Measurements from ENCODE around the gene KLHL24.
"Not testable (repeated sequence)": the region's sequence is repeated elsewhere in the genome, so short reads cannot be mapped to it uniquely, and the experiment has no call there.

KLHL24 gene

DNA sequence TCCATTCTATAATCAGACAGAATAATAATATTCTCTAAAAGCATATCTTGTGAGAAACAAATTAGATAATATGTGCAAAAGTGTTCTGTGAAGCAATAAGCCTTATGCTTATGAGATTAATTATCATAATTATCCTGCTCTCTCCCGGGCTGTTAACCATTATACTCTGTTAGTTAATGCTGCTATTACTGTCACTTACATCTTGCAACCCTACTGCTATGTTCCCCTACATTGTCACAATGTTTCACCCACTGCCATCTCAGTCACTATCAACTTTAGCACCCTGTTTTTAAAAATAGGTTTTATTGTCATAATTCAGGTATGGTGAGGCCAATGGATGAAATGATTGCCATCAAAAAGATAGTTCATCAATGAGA lies 15.2 kb upstream of the KLHL24 start:
- ChIA-PET CTCF (interaction anchor here (1.4 kb wide), 1 partner anchor 9 kb away, joined by 4 read pairs; no protein-coding TSS in a partner anchor), POLR2A (no interaction called here)
- Histone ChIP-seq H3K27ac (ENCODE audit: insufficient read depth in 1 of 2, low read depth in 1 of 2, low read length in 2 of 2, poor library complexity in 1 of 2, severe bottlenecking in 2 of 2) (no peak overlapping the region), H3K27me3 (replicated peaks in 2 of 5; ENCODE audit: control insufficient read depth in 4 of 5, insufficient read depth in 5 of 5, low read length in 4 of 5) (no peaks in the 10 kb centered on the region), H3K4me1 (ENCODE audit: control extremely low read depth in 1 of 4, control insufficient read depth in 4 of 4, insufficient read depth in 4 of 4, low read length in 3 of 4) (no peaks in the 10 kb centered on the region), H3K4me3 (ENCODE audit: control insufficient read depth in 1 of 7, extremely low read depth in 1 of 7, insufficient read depth in 4 of 7, low read depth in 2 of 7, low read length in 6 of 7) (no peak overlapping the region), H3K9me3 (ENCODE audit: control extremely low read depth in 1 of 5, control insufficient read depth in 4 of 5, insufficient read depth in 2 of 5, low read depth in 1 of 5, low read length in 4 of 5) (peaks cover 0 to 4% (median 0%) of the 10 kb centered on the region in 5 experiments), H3K36me3 (ENCODE audit: control insufficient read depth in 4 of 4, insufficient read depth in 4 of 4, low read length in 3 of 4) (no peaks in the 10 kb centered on the region)
- 100% methylated on average over 1 of the region's 1 CpG for WGBS (ENCODE audit: insufficient coverage)
- no peak for DNase-seq

GRCh38 chr3:183622473-183622872 lies 12.9 kb upstream of the KLHL24 start:
- H3K27me3 ChIP-seq (replicated peaks in 2 of 5; ENCODE audit: control insufficient read depth in 4 of 5, insufficient read depth in 5 of 5, low read length in 4 of 5); DNase-seq; H3K27ac ChIP-seq (ENCODE audit: insufficient read depth in 1 of 2, low read depth in 1 of 2, low read length in 2 of 2, poor library complexity in 1 of 2, severe bottlenecking in 2 of 2); H3K36me3 ChIP-seq (ENCODE audit: control insufficient read depth in 4 of 4, insufficient read depth in 4 of 4, low read length in 3 of 4); H3K4me3 ChIP-seq (ENCODE audit: control insufficient read depth in 1 of 7, extremely low read depth in 1 of 7, insufficient read depth in 4 of 7, low read depth in 2 of 7, low read length in 6 of 7); POLR2A ChIA-PET; H3K4me1 ChIP-seq (ENCODE audit: control extremely low read depth in 1 of 4, control insufficient read depth in 4 of 4, insufficient read depth in 4 of 4, low read length in 3 of 4); H3K9me3 ChIP-seq (ENCODE audit: control extremely low read depth in 1 of 5, control insufficient read depth in 4 of 5, insufficient read depth in 2 of 5, low read depth in 1 of 5, low read length in 4 of 5): not testable (repeated sequence)
- CTCF ChIA-PET = interaction anchor here (1.8 kb wide), 1 partner anchor 12 kb away, joined by 6 read pairs; the partner anchor contains the start of gene KLHL24
- WGBS (ENCODE audit: insufficient coverage) = 100% methylated on average over 2 of the region's 2 CpGs

GRCh38 chr3:183626877-183627594 lies 8.4 kb upstream of the KLHL24 start:
- no peaks in the 10 kb centered on the region for H3K4me1 ChIP-seq (ENCODE audit: control extremely low read depth in 1 of 4, control insufficient read depth in 4 of 4, insufficient read depth in 4 of 4, low read length in 3 of 4)
- DNase-seq = no peak
- no peak overlapping the region for H3K27ac ChIP-seq (ENCODE audit: insufficient read depth in 1 of 2, low read depth in 1 of 2, low read length in 2 of 2, poor library complexity in 1 of 2, severe bottlenecking in 2 of 2)
- no peaks in the 10 kb centered on the region for H3K27me3 ChIP-seq (replicated peaks in 2 of 5; ENCODE audit: control insufficient read depth in 4 of 5, insufficient read depth in 5 of 5, low read length in 4 of 5)
- ChIA-PET POLR2A (no interaction called here), CTCF (interaction anchor here (1.3 kb wide), 1 partner anchor 46 kb away, joined by 3 read pairs; no protein-coding TSS in a partner anchor)
- 100% methylated on average over 4 of the region's 8 CpGs for WGBS (ENCODE audit: insufficient coverage)
- no peak overlapping the region for H3K4me3 ChIP-seq (ENCODE audit: control insufficient read depth in 1 of 7, extremely low read depth in 1 of 7, insufficient read depth in 4 of 7, low read depth in 2 of 7, low read length in 6 of 7)
- no peaks in the 10 kb centered on the region for H3K9me3 ChIP-seq (ENCODE audit: control extremely low read depth in 1 of 5, control insufficient read depth in 4 of 5, insufficient read depth in 2 of 5, low read depth in 1 of 5, low read length in 4 of 5)
- no peaks in the 10 kb centered on the region for H3K36me3 ChIP-seq (ENCODE audit: control insufficient read depth in 4 of 4, insufficient read depth in 4 of 4, low read length in 3 of 4)

GRCh38 chr3:183629546-183630301 lies 5.7 kb upstream of the KLHL24 start:
- Histone ChIP-seq H3K4me1 (ENCODE audit: control extremely low read depth in 1 of 4, control insufficient read depth in 4 of 4, insufficient read depth in 4 of 4, low read length in 3 of 4) (peaks cover 0 to under 1% (median 0%) of the 10 kb centered on the region in 4 experiments), H3K36me3 (ENCODE audit: control insufficient read depth in 4 of 4, insufficient read depth in 4 of 4, low read length in 3 of 4) (no peaks in the 10 kb centered on the region), H3K27ac (ENCODE audit: insufficient read depth in 1 of 2, low read depth in 1 of 2, low read length in 2 of 2, poor library complexity in 1 of 2, severe bottlenecking in 2 of 2) (no peak overlapping the region), H3K9me3 (ENCODE audit: control extremely low read depth in 1 of 5, control insufficient read depth in 4 of 5, insufficient read depth in 2 of 5, low read depth in 1 of 5, low read length in 4 of 5) (no peaks in the 10 kb centered on the region), H3K27me3 (replicated peaks in 2 of 5; ENCODE audit: control insufficient read depth in 4 of 5, insufficient read depth in 5 of 5, low read length in 4 of 5) (no peaks in the 10 kb centered on the region), H3K4me3 (ENCODE audit: control insufficient read depth in 1 of 7, extremely low read depth in 1 of 7, insufficient read depth in 4 of 7, low read depth in 2 of 7, low read length in 6 of 7) (no peak overlapping the region)
- CTCF ChIA-PET = interaction anchor here (1.1 kb wide), 1 partner anchor 10 kb away, joined by 4 read pairs; no protein-coding TSS in a partner anchor
- POLR2A ChIA-PET = no interaction called here
- WGBS (ENCODE audit: insufficient coverage) = 100% methylated on average over 2 of the region's 3 CpGs
- DNase-seq = no peak

DNA sequence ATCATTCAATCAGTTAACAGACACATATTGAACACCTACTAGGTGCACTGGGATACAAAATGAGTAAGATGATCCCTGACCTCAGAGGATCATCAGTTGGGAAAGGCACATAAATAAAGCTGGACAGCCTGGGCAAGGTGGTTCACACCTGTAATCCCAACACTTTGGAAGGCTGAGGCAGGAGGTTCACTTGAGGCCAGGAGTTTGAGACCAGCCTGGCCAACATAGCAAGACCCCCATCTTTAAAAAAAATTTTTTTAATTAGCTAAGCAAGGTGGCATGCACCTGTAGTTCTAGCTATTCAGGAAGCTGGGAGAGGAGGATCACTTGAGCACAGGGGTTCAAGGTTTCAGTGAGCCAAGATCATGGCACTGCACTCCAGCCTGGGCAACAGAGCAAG lies 3.7 kb upstream of the KLHL24 start:
- H3K36me3 ChIP-seq (ENCODE audit: control insufficient read depth in 4 of 4, insufficient read depth in 4 of 4, low read length in 3 of 4) = no peaks in the 10 kb centered on the region
- H3K9me3 ChIP-seq (ENCODE audit: control extremely low read depth in 1 of 5, control insufficient read depth in 4 of 5, insufficient read depth in 2 of 5, low read depth in 1 of 5, low read length in 4 of 5) = no peaks in the 10 kb centered on the region
- ChIA-PET CTCF (no interaction called here), POLR2A (no interaction called here)
- no peak overlapping the region for H3K4me3 ChIP-seq (ENCODE audit: control insufficient read depth in 1 of 7, extremely low read depth in 1 of 7, insufficient read depth in 4 of 7, low read depth in 2 of 7, low read length in 6 of 7)
- H3K27ac ChIP-seq (ENCODE audit: insufficient read depth in 1 of 2, low read depth in 1 of 2, low read length in 2 of 2, poor library complexity in 1 of 2, severe bottlenecking in 2 of 2) = no peak overlapping the region
- no peak for DNase-seq
- H3K27me3 ChIP-seq (replicated peaks in 2 of 5; ENCODE audit: control insufficient read depth in 4 of 5, insufficient read depth in 5 of 5, low read length in 4 of 5) = no peaks in the 10 kb centered on the region
- peaks cover 0 to 7% (median 2%) of the 10 kb centered on the region in 4 experiments for H3K4me1 ChIP-seq (ENCODE audit: control extremely low read depth in 1 of 4, control insufficient read depth in 4 of 4, insufficient read depth in 4 of 4, low read length in 3 of 4)

DNA sequence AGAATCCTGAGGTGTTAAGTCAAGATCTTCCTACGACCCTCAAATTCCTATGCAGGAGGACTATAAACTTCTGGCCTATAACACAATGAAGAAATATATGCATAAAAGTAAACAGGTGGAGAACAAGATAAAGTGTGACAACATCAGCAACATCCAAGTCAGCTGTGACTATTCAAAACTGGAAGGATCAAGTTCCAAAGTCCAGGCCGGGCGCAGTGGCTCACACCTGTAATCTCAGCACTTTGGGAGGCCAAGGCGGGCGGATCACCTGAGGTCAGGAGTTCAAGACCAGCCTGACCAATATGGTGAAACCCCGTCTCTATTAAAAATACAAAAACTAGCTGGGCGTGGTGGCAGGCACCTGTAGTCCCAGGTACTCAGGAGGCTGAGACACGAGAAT lies 2.7 kb upstream of the KLHL24 start:
- H3K36me3 ChIP-seq (ENCODE audit: control insufficient read depth in 4 of 4, insufficient read depth in 4 of 4, low read length in 3 of 4); H3K27ac ChIP-seq (ENCODE audit: insufficient read depth in 1 of 2, low read depth in 1 of 2, low read length in 2 of 2, poor library complexity in 1 of 2, severe bottlenecking in 2 of 2); DNase-seq; POLR2A ChIA-PET; H3K4me3 ChIP-seq (ENCODE audit: control insufficient read depth in 1 of 7, extremely low read depth in 1 of 7, insufficient read depth in 4 of 7, low read depth in 2 of 7, low read length in 6 of 7); H3K9me3 ChIP-seq (ENCODE audit: control extremely low read depth in 1 of 5, control insufficient read depth in 4 of 5, insufficient read depth in 2 of 5, low read depth in 1 of 5, low read length in 4 of 5); H3K27me3 ChIP-seq (replicated peaks in 2 of 5; ENCODE audit: control insufficient read depth in 4 of 5, insufficient read depth in 5 of 5, low read length in 4 of 5): not testable (repeated sequence)
- WGBS (ENCODE audit: insufficient coverage) = 100% methylated on average over 4 of the region's 8 CpGs
- peaks cover 6 to 17% (median 12%) of the 10 kb centered on the region in 4 experiments for H3K4me1 ChIP-seq (ENCODE audit: control extremely low read depth in 1 of 4, control insufficient read depth in 4 of 4, insufficient read depth in 4 of 4, low read length in 3 of 4)
- CTCF ChIA-PET = interaction anchor here (2.4 kb wide), 1 partner anchor 41 kb away, joined by 7 read pairs; no protein-coding TSS in a partner anchor

DNA sequence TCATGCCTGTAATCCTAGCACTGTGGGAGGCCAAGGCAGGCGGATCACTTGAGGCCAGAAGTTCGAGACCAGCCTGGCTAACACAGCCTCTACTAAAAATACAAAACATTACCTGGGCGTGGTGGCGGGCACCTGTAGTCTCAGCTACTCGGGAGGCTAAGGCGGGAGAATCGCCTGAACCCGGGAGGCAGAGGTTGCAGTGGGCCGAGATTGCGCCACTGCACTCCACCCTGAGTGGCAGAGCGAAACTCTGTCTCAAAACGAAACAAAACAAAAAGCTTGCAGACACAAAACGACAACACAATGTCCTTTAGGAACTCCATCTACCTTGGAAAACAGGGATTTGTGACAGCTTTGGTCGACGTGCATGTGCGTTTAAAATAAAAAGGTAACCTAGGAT lies 716 bp upstream of the KLHL24 start:
- Histone ChIP-seq H3K4me3 (ENCODE audit: control insufficient read depth in 1 of 7, extremely low read depth in 1 of 7, insufficient read depth in 4 of 7, low read depth in 2 of 7, low read length in 6 of 7) (peak overlapping the region in 6 of 7 experiments; percentile 76 to 96 (median 93)), H3K36me3 (ENCODE audit: control insufficient read depth in 4 of 4, insufficient read depth in 4 of 4, low read length in 3 of 4) (no peaks in the 10 kb centered on the region), H3K9me3 (ENCODE audit: control extremely low read depth in 1 of 5, control insufficient read depth in 4 of 5, insufficient read depth in 2 of 5, low read depth in 1 of 5, low read length in 4 of 5) (no peaks in the 10 kb centered on the region), H3K4me1 (ENCODE audit: control extremely low read depth in 1 of 4, control insufficient read depth in 4 of 4, insufficient read depth in 4 of 4, low read length in 3 of 4) (peaks cover 15 to 23% (median 20%) of the 10 kb centered on the region in 4 experiments), H3K27ac (ENCODE audit: insufficient read depth in 1 of 2, low read depth in 1 of 2, low read length in 2 of 2, poor library complexity in 1 of 2, severe bottlenecking in 2 of 2) (peak overlapping the region in 1 of 2 experiments; percentile 93), H3K27me3 (replicated peaks in 2 of 5; ENCODE audit: control insufficient read depth in 4 of 5, insufficient read depth in 5 of 5, low read length in 4 of 5) (no peaks in the 10 kb centered on the region)
- CTCF ChIA-PET = interaction anchor here (0.7 to 2.4 kb wide), 7 partner anchors 9 to 96 kb away, joined by 3 to 7 read pairs (median 3); no protein-coding TSS in a partner anchor
- no peak for DNase-seq
- POLR2A ChIA-PET = interaction anchor here (0.7 to 2.5 kb wide), 5 partner anchors 22 to 170 kb away, joined by 3 to 10 read pairs (median 4); partner anchors contain the start of gene KLHL6
- WGBS (ENCODE audit: insufficient coverage) = 76% methylated on average over 12 of the region's 16 CpGs

All from common myeloid progenitor, CD34-positive (primary cell).